Measurements from ENCODE around the gene NR6A1.
"Not testable (repeated sequence)": the region's sequence is repeated elsewhere in the genome, so short reads cannot be mapped to it uniquely, and the experiment has no call there.

The NR6A1 gene

GRCh38 chr9:124615840-124616239 is 155.3 kb downstream of the NR6A1 start:
- H3K4me1 ChIP-seq = peaks cover 43% of the 10 kb centered on the region
- not testable (repeated sequence) for H3K9me3 ChIP-seq; H3K27me3 ChIP-seq (ENCODE audit: low read depth); H3K4me3 ChIP-seq; H3K36me3 ChIP-seq (replicated peaks)
- in situ Hi-C loops (cut with MboI; ENCODE audit: low sequenced_read_pairs) = loop anchor here (5.0 kb wide), 1 partner anchor 91 kb away; no protein-coding TSS in a partner anchor
- peak in 1 of 2 experiments; percentile 39 for DNase-seq (ENCODE audit: low spot score in 2 of 2)

GRCh38 chr9:124615100-124615742 is 155.9 kb downstream of the NR6A1 start:
- DNase-seq (ENCODE audit: low spot score in 2 of 2) = no peak
- Histone ChIP-seq H3K9me3 (no peaks in the 10 kb centered on the region), H3K27me3 (ENCODE audit: low read depth) (no peaks in the 10 kb centered on the region), H3K4me1 (peaks cover 43% of the 10 kb centered on the region), H3K36me3 (replicated peaks) (no peaks in the 10 kb centered on the region), H3K4me3 (no peak overlapping the region)
- in situ Hi-C loops (cut with MboI; ENCODE audit: low sequenced_read_pairs) = loop anchor here (5.0 kb wide), 1 partner anchor 92 kb away; no protein-coding TSS in a partner anchor

- DNase-seq (ENCODE audit: low spot score in 2 of 2) = no peak
- in situ Hi-C loops (cut with MboI; ENCODE audit: low sequenced_read_pairs) = no loop called here
These were observed 157.3 kb downstream of the NR6A1 start for GRCh38 chr9:124613849-124614248.

GRCh38 chr9:124611106-124611505 is 160.0 kb downstream of the NR6A1 start:
- DNase-seq (ENCODE audit: low spot score in 2 of 2) = no peak
- no peak overlapping the region for H3K4me3 ChIP-seq
- H3K4me1 ChIP-seq = peaks cover 27% of the 10 kb centered on the region
- no peaks in the 10 kb centered on the region for H3K27me3 ChIP-seq (ENCODE audit: low read depth)
- no peaks in the 10 kb centered on the region for H3K9me3 ChIP-seq
- H3K36me3 ChIP-seq (replicated peaks) = no peaks in the 10 kb centered on the region
- in situ Hi-C loops (cut with MboI; ENCODE audit: low sequenced_read_pairs) = no loop called here

More at GRCh38 chr9:124613849-124614248, 157.3 kb downstream of the NR6A1 start:
- Histone ChIP-seq H3K27me3 (ENCODE audit: low read depth) (no peaks in the 10 kb centered on the region), H3K36me3 (replicated peaks) (no peaks in the 10 kb centered on the region), H3K4me3 (no peak overlapping the region), H3K9me3 (no peaks in the 10 kb centered on the region), H3K4me1 (peaks cover 41% of the 10 kb centered on the region)

GRCh38 chr9:124606027-124606426 is 165.1 kb downstream of the NR6A1 start:
- Histone ChIP-seq H3K4me3 (no peak overlapping the region), H3K4me1 (no peaks in the 10 kb centered on the region), H3K27me3 (ENCODE audit: low read depth) (no peaks in the 10 kb centered on the region), H3K9me3 (no peaks in the 10 kb centered on the region), H3K36me3 (replicated peaks) (no peaks in the 10 kb centered on the region)
- in situ Hi-C loops (cut with MboI; ENCODE audit: low sequenced_read_pairs) = no loop called here
- no peak for DNase-seq (ENCODE audit: low spot score in 2 of 2)

- in situ Hi-C loops (cut with MboI; ENCODE audit: low sequenced_read_pairs) = no loop called here
These were observed 165.9 kb downstream of the NR6A1 start for GRCh38 chr9:124605258-124605657.

GRCh38 chr9:124602632-124603031 is 168.5 kb downstream of the NR6A1 start:
- H3K9me3 ChIP-seq = no peaks in the 10 kb centered on the region
- no peaks in the 10 kb centered on the region for H3K27me3 ChIP-seq (ENCODE audit: low read depth)
- no peak overlapping the region for H3K4me3 ChIP-seq
- no peaks in the 10 kb centered on the region for H3K36me3 ChIP-seq (replicated peaks)
- in situ Hi-C loops (cut with MboI; ENCODE audit: low sequenced_read_pairs) = no loop called here
- DNase-seq (ENCODE audit: low spot score in 2 of 2) = no peak
- H3K4me1 ChIP-seq = no peaks in the 10 kb centered on the region

More at GRCh38 chr9:124605258-124605657, 165.9 kb downstream of the NR6A1 start:
- Histone ChIP-seq H3K27me3 (ENCODE audit: low read depth) (no peaks in the 10 kb centered on the region), H3K4me3 (no peak overlapping the region), H3K4me1 (no peaks in the 10 kb centered on the region), H3K36me3 (replicated peaks) (no peaks in the 10 kb centered on the region), H3K9me3 (no peaks in the 10 kb centered on the region)
- no peak for DNase-seq (ENCODE audit: low spot score in 2 of 2)

GRCh38 chr9:124602204-124602603 is 168.9 kb downstream of the NR6A1 start:
- no peaks in the 10 kb centered on the region for H3K36me3 ChIP-seq (replicated peaks)
- DNase-seq (ENCODE audit: low spot score in 2 of 2) = no peak
- H3K27me3 ChIP-seq (ENCODE audit: low read depth) = no peaks in the 10 kb centered on the region
- H3K4me3 ChIP-seq = no peak overlapping the region
- in situ Hi-C loops (cut with MboI; ENCODE audit: low sequenced_read_pairs) = no loop called here
- no peaks in the 10 kb centered on the region for H3K9me3 ChIP-seq
- no peaks in the 10 kb centered on the region for H3K4me1 ChIP-seq

- no peak overlapping the region for H3K4me3 ChIP-seq
- no peak for DNase-seq (ENCODE audit: low spot score in 2 of 2)
- no peaks in the 10 kb centered on the region for H3K27me3 ChIP-seq (ENCODE audit: low read depth)
- no peaks in the 10 kb centered on the region for H3K9me3 ChIP-seq
- H3K4me1 ChIP-seq = peaks cover 10% of the 10 kb centered on the region
- in situ Hi-C loops (cut with MboI; ENCODE audit: low sequenced_read_pairs) = no loop called here
- H3K36me3 ChIP-seq (replicated peaks) = no peaks in the 10 kb centered on the region; the same call in 1 of the 2 replicates
These were observed 170.7 kb downstream of the NR6A1 start for GRCh38 chr9:124600407-124600806.

- DNase-seq (ENCODE audit: low spot score in 2 of 2) = no peak
- no peaks in the 10 kb centered on the region; the same call in 1 of the 2 replicates for H3K36me3 ChIP-seq (replicated peaks)
- peaks cover 22% of the 10 kb centered on the region for H3K4me1 ChIP-seq
- H3K4me3 ChIP-seq = no peak overlapping the region
- no peaks in the 10 kb centered on the region for H3K27me3 ChIP-seq (ENCODE audit: low read depth)
- in situ Hi-C loops (cut with MboI; ENCODE audit: low sequenced_read_pairs) = no loop called here
- no peaks in the 10 kb centered on the region for H3K9me3 ChIP-seq
These were observed 171.9 kb downstream of the NR6A1 start for GRCh38 chr9:124599121-124599795.

GRCh38 chr9:124598048-124598447 is 173.1 kb downstream of the NR6A1 start:
- no peaks in the 10 kb centered on the region for H3K9me3 ChIP-seq
- in situ Hi-C loops (cut with MboI; ENCODE audit: low sequenced_read_pairs) = no loop called here
- no peak for DNase-seq (ENCODE audit: low spot score in 2 of 2)
- H3K4me1 ChIP-seq = peaks cover 28% of the 10 kb centered on the region
- H3K36me3 ChIP-seq (replicated peaks) = no peaks in the 10 kb centered on the region; the same call in 1 of the 2 replicates
- no peak overlapping the region for H3K4me3 ChIP-seq
- no peaks in the 10 kb centered on the region for H3K27me3 ChIP-seq (ENCODE audit: low read depth)

GRCh38 chr9:124596172-124596839 is 174.8 kb downstream of the NR6A1 start:
- peaks cover 42% of the 10 kb centered on the region for H3K4me1 ChIP-seq
- in situ Hi-C loops (cut with MboI; ENCODE audit: low sequenced_read_pairs) = no loop called here

GRCh38 chr9:124595743-124596142 is 175.4 kb downstream of the NR6A1 start:
- Histone ChIP-seq H3K4me1 (peaks cover 47% of the 10 kb centered on the region), H3K9me3 (no peaks in the 10 kb centered on the region), H3K4me3 (peak overlapping the region; percentile 1; the same call in 1 of the 2 replicates), H3K27me3 (ENCODE audit: low read depth) (no peaks in the 10 kb centered on the region), H3K36me3 (replicated peaks) (no peaks in the 10 kb centered on the region; the same call in 1 of the 2 replicates)
- in situ Hi-C loops (cut with MboI; ENCODE audit: low sequenced_read_pairs) = no loop called here
- no peak for DNase-seq (ENCODE audit: low spot score in 2 of 2)

More at GRCh38 chr9:124596172-124596839, 174.8 kb downstream of the NR6A1 start:
- DNase-seq (ENCODE audit: low spot score in 2 of 2) = no peak
- no peaks in the 10 kb centered on the region for H3K27me3 ChIP-seq (ENCODE audit: low read depth)
- H3K9me3 ChIP-seq = no peaks in the 10 kb centered on the region
- no peak overlapping the region for H3K4me3 ChIP-seq
- H3K36me3 ChIP-seq (replicated peaks) = no peaks in the 10 kb centered on the region; the same call in 1 of the 2 replicates

- Histone ChIP-seq H3K9me3 (no peaks in the 10 kb centered on the region), H3K36me3 (replicated peaks) (no peaks in the 10 kb centered on the region; the same call in 1 of the 2 replicates), H3K4me3 (no peak overlapping the region), H3K4me1 (peaks cover 48% of the 10 kb centered on the region), H3K27me3 (ENCODE audit: low read depth) (no peaks in the 10 kb centered on the region)
- in situ Hi-C loops (cut with MboI; ENCODE audit: low sequenced_read_pairs) = no loop called here
- no peak for DNase-seq (ENCODE audit: low spot score in 2 of 2)
These were observed 176.4 kb downstream of the NR6A1 start for GRCh38 chr9:124594673-124595072.

Measured in HAP-1 (cell line).